Activated CD8-positive, alpha-beta memory T cell treated with anti-CD3 and anti-CD28 coated beads for 48 hours (primary cell): ENCODE results near the gene MAGEA9B.
A peak's percentile ranks its signal among the peaks of the same experiment; 100 is the strongest.
"Not testable (repeated sequence)": the region's sequence is repeated elsewhere in the genome, so short reads cannot be mapped to it uniquely, and the experiment has no call there.

Source experiments
- DNase-seq, 3 experiments: peaks; one replicate each; pipeline ENCODE4 v3.0.0-alpha.2; 2020; ENCODE audit warnings: low read depth in 2 of 3, low spot score in 2 of 3

The MAGEA9B gene

GRCh38 chrX:149587359-149587758 is at the start of gene MAGEA9B:
MAGEA9B (minus strand) TSS chrX:149587459; CDS start chrX:149583179, 4,280 bp downstream.
- not testable (repeated sequence) for DNase-seq

- DNase-seq = no peak
These were observed 46.3 kb upstream of the MAGEA9B start for GRCh38 chrX:149633511-149633910.

- peak; percentile 10 to 48 (median 24) for DNase-seq
These were observed 44.2 kb upstream of the MAGEA9B start, which contains the start of gene TMEM185A for GRCh38 chrX:149631234-149632165. TMEM185A (minus strand) TSS chrX:149631792; CDS start chrX:149631580, 212 bp downstream.

GRCh38 chrX:149630681-149631233 is 43.5 kb upstream of the MAGEA9B start:
- no peak for DNase-seq

GRCh38 chrX:149629730-149630387 is 42.6 kb upstream of the MAGEA9B start:
- no peak for DNase-seq

- no peak for DNase-seq
These were observed 41.5 kb upstream of the MAGEA9B start for GRCh38 chrX:149628768-149629167.

GRCh38 chrX:149628280-149628679 is 41.0 kb upstream of the MAGEA9B start:
- DNase-seq = no peak

GRCh38 chrX:149626829-149627228 is 39.6 kb upstream of the MAGEA9B start:
- not testable (repeated sequence) for DNase-seq

GRCh38 chrX:149619662-149620061 is 32.4 kb upstream of the MAGEA9B start:
- DNase-seq = not testable (repeated sequence)

GRCh38 chrX:149618871-149619270 is 31.6 kb upstream of the MAGEA9B start:
- DNase-seq = no peak

GRCh38 chrX:149611623-149612175 is 24.4 kb upstream of the MAGEA9B start:
- DNase-seq = no peak

- DNase-seq = no peak
These were observed 23.3 kb upstream of the MAGEA9B start for GRCh38 chrX:149610511-149610910.

- DNase-seq = no peak
These were observed 20.4 kb upstream of the MAGEA9B start for GRCh38 chrX:149607699-149608098.

GRCh38 chrX:149605248-149605885 is 18.1 kb upstream of the MAGEA9B start:
- DNase-seq = not testable (repeated sequence)

- not testable (repeated sequence) for DNase-seq
These were observed 11.3 kb upstream of the MAGEA9B start for GRCh38 chrX:149598603-149599002.

GRCh38 chrX:149595943-149596342 is 8.7 kb upstream of the MAGEA9B start:
- DNase-seq = not testable (repeated sequence)

GRCh38 chrX:149595214-149595613 is 8.0 kb upstream of the MAGEA9B start, which contains the start of gene HSFX2:
HSFX2 (minus strand) TSS chrX:149595314; CDS start chrX:149594700, 614 bp downstream.
- DNase-seq = not testable (repeated sequence)

GRCh38 chrX:149590993-149591392 is 3.7 kb upstream of the MAGEA9B start:
- DNase-seq = not testable (repeated sequence)

GRCh38 chrX:149585631-149586030 is 1.6 kb downstream of the MAGEA9B start:
- not testable (repeated sequence) for DNase-seq

GRCh38 chrX:149573456-149573855 is 13.8 kb downstream of the MAGEA9B start:
- DNase-seq = not testable (repeated sequence)

- DNase-seq = no peak
These were observed 14.5 kb downstream of the MAGEA9B start for GRCh38 chrX:149572743-149573142.
